Hepatic stellate cell (primary cell): ENCODE results near the gene SH3BP1.
"Not testable (repeated sequence)": the region's sequence is repeated elsewhere in the genome, so short reads cannot be mapped to it uniquely, and the experiment has no call there.

ENCODE experiments used
- DNase-seq: peaks from one replicate; pipeline ENCODE4 v3.0.0; 2011; ENCODE audit warnings: low spot score

Gene SH3BP1

DNA sequence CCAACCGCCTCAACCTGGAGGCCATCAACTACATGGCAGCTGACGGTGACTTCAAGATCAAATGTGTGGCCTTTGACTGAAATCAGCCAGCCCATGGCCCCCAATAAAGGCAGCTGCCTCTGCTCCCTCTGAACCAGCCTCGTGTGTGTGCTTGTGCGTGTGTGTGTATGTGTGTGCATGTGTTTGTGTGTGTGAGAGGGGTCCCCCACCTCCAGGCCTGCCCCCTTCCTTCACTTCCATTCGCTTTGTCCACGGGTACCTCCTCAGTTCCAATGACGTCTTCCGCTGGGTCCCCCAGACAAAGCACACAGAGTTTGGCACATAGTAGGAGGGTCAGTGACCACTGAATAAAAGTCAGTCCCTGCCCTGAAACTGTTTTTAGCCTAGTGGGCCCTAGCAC, 40.2 kb downstream of the SH3BP1 start:
- no peak for DNase-seq

- no peak for DNase-seq
Measured at GRCh38 chr22:37680191-37680851, 40.9 kb downstream of the SH3BP1 start.

DNA sequence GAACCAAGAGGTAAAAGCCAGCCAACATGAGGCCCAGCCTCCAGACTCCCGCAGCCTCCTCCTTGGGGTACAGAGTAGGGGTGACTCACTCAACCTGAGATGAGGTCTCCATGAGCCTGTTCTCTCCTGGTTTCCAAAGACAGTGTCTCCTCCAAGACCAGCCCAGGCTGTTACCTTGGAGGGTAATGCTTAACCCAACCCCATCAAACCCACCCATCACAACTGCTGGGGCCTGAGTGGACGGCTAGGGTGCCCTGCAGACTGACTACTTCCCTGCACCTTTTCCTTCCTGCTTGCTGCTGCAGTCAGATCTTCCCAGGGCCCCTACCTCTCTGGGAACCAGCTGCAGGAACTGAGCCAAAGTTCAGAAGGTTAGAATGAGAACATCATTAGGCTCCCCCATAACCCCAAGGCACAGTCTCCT, 41.5 kb downstream of the SH3BP1 start:
- no peak for DNase-seq

DNA sequence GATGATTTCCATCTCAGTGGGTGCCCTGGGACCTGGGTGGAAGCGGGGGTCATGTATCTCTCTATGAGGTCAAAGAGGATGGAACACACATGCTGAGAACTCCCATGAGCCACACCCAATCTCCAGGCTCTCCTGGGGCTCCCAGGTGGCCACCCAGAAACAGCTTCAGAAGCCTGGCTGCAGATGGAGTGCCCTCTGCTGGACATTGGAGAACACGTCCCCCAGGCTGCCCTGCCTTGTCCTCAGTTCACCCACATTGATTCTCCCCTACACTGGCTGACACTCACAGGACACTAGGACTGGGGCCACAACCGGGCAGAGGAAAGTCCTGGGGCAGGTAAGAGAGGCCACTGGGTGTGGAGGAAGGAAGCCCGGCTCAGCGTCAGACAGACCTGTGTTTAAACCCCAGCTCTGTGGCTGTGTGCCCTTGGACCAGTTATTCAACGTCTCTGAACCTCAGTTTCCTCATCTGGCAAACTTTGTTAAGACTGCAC, 42.1 kb downstream of the SH3BP1 start:
- DNase-seq = peak; percentile 75

DNA sequence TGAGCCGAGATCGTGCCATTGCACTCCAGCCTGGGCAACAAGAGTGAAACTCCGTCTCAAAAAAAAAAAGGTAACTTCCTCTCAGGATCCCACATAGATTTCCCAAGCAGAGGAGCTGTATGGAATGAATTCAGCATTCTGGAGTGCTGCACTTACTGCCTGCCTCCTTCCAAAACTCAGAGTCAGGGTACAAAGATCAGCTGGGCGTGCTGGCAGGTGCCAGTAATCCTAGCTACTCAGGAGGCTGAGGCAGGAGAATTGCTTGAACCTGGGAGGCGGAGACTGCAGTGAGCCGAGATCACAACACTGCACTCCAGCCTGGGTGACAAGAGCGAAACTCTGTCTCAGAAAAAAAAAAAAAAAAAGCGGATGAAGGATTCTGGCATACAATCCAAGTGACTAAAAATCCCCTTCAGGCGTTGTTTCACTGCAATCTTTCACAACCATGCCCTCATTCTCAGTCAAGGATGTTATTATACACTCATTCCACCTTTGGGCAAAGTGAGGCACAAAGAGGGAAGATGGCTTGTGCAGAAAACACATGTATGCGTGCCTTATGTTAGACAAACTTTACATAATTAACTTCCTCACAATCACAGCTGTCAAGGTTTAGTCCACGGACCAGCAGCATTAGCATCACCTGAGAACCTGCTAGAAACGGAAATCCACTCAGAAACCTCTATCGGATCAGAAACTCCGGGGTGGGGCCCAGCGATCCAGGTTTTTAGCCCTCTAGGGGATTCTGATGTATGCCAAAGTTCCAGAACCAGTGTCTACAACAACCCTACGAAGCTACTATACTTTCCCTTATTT, 45.5 kb downstream of the SH3BP1 start:
- DNase-seq = no peak

GRCh38 chr22:37686002-37686982, 46.8 kb downstream of the SH3BP1 start, which contains the start of gene NOL12:
Gene NOL12, plus strand, starts transcription at chr22:37686343. Its CDS starts 50 bp downstream, at chr22:37686393.
- peak; percentile 81 for DNase-seq

DNA sequence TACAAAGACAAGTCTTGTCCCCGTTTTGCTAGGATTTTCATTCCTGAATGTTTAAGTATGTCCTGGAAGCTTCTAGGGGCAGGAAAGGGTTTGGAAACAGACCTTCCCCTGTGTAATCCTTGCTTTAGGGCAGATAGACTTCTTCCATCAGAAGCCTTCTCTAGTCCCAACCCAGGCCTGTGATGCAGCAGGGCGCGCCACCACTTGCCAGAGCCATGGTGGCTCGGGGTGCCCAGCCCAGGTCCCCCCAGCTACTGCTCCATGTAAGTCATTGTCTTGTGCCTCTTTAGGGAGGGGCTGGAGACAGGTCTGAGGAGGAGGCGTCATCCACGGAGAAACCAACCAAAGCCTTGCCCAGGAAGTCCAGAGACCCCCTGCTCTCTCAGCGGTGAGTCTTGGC, 50.9 kb downstream of the SH3BP1 start:
- no peak for DNase-seq

- no peak for DNase-seq
Measured at GRCh38 chr22:37690901-37691504, 51.5 kb downstream of the SH3BP1 start.

DNA sequence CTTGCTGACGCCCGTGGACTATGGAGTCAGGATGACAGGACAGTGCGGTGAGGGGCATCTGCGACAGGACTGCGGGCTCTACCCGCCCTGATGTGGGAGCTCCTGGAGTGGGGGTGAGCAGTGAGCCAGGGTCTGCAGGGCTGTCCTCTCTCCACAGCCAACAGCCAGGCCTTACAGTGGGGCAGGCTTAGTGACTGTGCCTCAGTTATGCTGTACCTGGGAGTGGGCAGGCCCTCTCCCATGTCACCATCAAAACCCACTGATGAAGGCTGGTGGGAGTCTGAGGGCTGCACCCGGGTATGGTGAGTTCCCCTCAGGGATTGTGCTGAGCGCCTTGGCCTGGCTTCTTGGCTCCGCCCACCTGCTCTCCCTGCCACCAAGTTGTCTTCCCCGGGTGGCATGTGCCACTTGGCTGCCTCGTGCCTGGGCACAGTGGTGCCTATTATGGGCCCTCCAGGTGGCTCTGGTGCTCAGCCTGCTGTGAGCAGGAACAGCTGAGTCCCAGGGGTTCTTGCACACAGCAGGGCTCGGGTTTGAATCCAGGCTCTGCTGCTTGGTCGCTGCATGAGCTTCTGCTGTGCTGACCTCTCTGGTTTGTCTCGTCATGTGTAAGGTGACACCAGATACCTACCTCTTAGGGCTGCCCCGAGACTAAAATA, 53.3 kb downstream of the SH3BP1 start:
- no peak for DNase-seq

DNA sequence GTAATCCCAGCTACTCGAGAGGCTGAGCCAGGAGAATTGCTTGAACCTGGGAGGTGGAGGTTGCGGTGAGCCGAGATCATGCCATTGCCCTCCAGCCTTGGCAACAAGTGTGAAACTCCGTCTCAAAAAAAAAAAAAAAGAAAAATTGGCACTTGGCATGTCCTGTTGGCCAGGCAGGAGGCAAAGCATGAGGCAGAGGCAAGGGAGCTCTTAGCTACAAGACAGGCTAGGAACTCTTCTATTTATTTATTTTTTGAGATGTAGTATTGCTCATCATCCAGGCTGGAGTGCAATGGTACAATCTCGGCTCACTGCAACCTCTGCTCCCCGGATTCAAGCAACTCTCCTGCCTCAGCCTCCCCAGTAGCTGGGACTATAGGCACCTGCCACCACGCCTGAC, 54.7 kb downstream of the SH3BP1 start:
- not testable (repeated sequence) for DNase-seq

- DNase-seq = not testable (repeated sequence)
Measured at GRCh38 chr22:37696260-37696656, 56.8 kb downstream of the SH3BP1 start.

DNA sequence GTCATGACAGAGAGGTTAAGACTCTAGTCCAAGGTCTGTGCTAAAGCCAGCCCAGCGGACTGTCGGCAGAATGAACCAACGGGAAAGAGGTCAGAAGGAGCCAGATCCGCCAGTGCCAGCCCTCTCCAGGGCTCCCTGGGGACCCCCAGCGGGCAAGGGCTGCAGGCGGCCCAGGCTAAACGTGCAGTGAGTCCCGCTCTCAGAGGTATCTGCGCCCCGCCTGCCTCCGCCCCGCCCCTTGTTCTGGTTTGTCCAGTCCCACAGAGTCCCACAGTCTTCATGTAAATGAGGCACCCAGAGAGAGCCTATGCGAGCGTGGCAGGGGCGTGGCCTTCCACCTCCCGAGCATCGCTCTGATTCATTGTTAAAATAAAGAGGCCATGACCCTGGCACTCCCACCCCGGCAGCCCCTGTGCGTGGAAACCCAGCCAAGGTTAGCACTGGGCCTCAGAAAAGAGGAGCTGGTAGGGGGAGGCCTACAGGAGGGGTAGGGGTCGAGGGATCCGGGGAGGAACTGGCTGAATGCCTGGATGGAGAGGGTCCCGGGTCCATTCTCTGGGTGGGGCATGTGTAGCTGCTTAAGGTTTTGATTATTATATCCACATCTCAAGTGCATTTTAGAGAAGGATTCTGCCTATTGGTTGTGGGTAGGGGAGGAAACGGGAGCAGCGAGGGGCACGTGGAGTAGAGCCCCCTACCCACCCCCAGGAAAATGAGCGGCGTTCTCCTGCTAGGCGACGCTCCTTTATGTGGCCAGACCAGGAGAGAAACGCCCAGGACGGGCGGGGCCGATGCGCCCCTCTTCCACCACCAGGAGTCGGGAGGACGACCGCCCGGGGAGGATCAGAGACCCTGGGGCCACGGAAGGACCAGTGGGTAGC, 57.4 kb downstream of the SH3BP1 start, which contains the start of gene TRIOBP:
TRIOBP (plus strand) TSS at position 392 of the 881 bp plus-strand sequence. CDS start 4,318 bp downstream, outside the sequence.
- DNase-seq = peak; percentile 97

DNA sequence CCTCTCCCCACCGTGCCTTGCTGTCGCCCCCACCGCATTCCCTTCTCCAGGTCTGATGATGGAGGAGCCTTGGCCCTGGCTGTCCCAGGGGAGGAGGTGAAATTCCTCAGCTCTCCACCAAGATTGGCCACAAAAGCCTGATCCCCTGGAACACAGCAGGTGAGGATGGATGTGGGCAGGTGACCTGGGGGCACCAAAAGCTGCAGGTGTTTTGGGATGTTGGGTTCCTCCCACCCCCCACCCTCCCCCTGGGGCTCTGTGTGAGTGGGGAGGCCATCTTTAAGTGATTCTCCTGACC, 58.0 kb downstream of the SH3BP1 start:
- DNase-seq = no peak

- DNase-seq = no peak
Measured at GRCh38 chr22:37701141-37701786, 61.8 kb downstream of the SH3BP1 start.

DNA sequence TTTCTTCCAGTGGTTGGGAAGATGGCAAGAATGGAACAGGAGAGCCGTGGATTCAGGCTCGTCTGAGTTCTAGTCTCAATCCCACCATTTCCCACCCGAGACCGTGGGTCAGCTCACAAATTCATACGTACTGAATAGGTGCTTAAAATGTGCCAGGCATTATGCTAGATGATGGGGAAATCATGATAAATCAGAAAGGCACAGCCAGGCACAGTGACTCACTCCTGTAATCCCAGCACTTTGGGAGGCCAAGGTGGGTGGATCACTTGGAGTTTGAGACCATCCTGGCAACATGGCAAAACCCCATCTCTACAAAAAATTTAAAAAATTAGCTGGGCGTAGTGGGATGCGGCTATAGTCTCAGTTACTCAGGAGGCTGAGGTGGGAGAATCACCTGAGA, 64.4 kb downstream of the SH3BP1 start:
- no peak for DNase-seq

- DNase-seq = no peak
Measured at GRCh38 chr22:37704645-37705044, 65.2 kb downstream of the SH3BP1 start.

- no peak for DNase-seq
Measured at GRCh38 chr22:37705205-37705604, 65.7 kb downstream of the SH3BP1 start.
